ENCODE measurements around the gene SHLD2. TPM values are rescaled to one million over a fixed set of nuclear protein-coding genes. Genes with fewer than 3 reads are reported as not detected.

The SHLD2 gene
- total and polyA plus RNA-seq, 2 experiments from 2014 or later, result 13.5 to 22.9 TPM

DNA sequence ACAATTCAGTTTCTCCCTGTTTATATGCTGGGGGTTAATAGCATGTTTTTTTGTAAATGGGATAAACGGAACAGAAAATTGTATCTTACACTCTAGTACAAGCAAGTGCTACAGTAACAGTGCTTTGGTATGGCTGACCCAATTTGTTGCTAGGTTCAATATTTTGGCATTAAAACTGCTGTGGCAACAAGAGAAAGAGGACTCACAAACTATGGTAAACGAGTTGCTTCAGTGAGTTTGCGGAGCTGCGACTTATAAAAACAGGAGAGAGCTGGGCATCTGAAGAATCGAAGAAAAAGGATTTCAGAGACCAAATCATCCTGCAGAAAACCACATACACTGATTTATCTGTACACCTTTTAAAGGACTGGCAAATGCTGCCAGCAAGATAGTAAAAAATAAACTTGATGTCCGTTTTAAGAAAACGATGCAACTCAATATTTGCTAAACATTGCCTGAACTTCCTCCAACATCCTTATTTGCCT lies 2.6 kb upstream of the SHLD2 start:
- Histone ChIP-seq H3K79me2 (ENCODE audit: insufficient read depth) (peaks cover 88% of the 10 kb centered on the region), H3K4me1 (ENCODE audit: insufficient read depth) (peaks cover 38% of the 10 kb centered on the region), H4K20me1 (ENCODE audit: insufficient read depth) (no peaks in the 10 kb centered on the region), H3K9me3 (ENCODE audit: low read depth) (no peaks in the 10 kb centered on the region), H3K27ac (peak overlapping the region; percentile 91), H3K4me3 (peak overlapping the region; percentile 90), H3K9ac (peak overlapping the region; percentile 91), H3K27me3 (replicated peaks; ENCODE audit: insufficient read depth) (no peaks in the 10 kb centered on the region), H3K9me2 (ENCODE audit: insufficient read depth) (no peaks in the 10 kb centered on the region), H3K36me3 (ENCODE audit: low read depth) (0 out of 2 replicates have a peak, but pooled peaks cover 14% of the 10 kb centered on the region), H2AFZ (peak overlapping the region; percentile 16; the same call in 1 of the 2 replicates), H3K4me2 (ENCODE audit: unreplicated experiment) (peak overlapping the region; percentile 93), H3F3A (ENCODE audit: insufficient read depth) (peaks cover 19% of the 10 kb centered on the region)
- peak; percentile 75 for DNase-seq
- WGBS, 2 experiments (ENCODE audit: low coverage in 1 of 2, low lambda C conversion rate in 2 of 2, missing lambda C conversion rate in 2 of 2), result 5 to 6% methylated on average over 7 of the region's 7 CpGs
- TF ChIP-seq EZH2 (IDR thresholded peaks at IDR 0.05; ENCODE audit: insufficient read depth, poor library complexity, severe bottlenecking) (no peak), EZH2phosphoT487 (IDR thresholded peaks at IDR 0.05; ENCODE audit: insufficient read depth, low read depth) (no peak)
- in situ Hi-C loops (cut with MboI), result no loop called here

DNA sequence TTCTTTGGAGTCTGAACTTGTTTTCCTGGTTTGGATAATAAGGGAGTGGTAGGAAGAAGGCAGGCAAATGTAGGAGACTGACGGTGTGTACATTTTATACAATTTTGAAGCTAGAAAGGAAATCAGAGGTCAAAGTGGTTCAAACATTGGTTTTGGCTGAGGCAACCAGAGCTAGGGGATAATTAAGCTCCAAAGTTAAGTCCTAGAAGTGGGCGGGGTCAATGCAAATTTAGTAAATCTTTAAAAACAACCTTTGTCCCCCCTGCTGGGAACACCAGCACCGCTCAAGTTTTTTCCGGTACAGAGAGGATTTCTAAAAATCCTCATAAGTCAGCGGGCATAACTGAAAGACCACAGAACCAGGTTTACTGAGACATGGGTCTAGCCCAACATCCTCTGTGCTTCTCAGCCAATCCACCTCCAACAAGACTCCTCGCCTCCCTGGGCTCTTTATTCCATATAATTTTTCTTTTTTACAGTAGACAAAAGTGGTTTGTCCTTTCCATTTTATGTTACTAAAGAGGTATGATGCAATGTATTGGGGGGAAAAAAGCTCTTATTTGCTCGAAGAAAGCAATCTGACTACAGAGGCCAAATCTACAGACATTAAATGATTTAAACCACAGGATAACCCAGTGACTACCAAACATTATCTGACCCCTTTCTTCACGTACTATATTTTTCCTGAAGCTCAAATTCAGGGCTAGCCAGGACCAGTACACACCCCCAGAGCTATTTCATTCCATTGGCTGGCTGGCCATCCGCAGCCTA lies 2.0 kb upstream of the SHLD2 start:
- Histone ChIP-seq H3K9me3 (ENCODE audit: low read depth) (no peaks in the 10 kb centered on the region), H3K9me2 (ENCODE audit: insufficient read depth) (no peaks in the 10 kb centered on the region), H3K4me3 (peak overlapping the region; percentile 90), H3K9ac (peak overlapping the region; percentile 91), H3F3A (ENCODE audit: insufficient read depth) (peaks cover 19% of the 10 kb centered on the region), H3K36me3 (ENCODE audit: low read depth) (0 out of 2 replicates have a peak, but pooled peaks cover 20% of the 10 kb centered on the region), H4K20me1 (ENCODE audit: insufficient read depth) (no peaks in the 10 kb centered on the region), H3K27ac (peak overlapping the region; percentile 91), H3K4me1 (ENCODE audit: insufficient read depth) (peaks cover 38% of the 10 kb centered on the region), H3K27me3 (replicated peaks; ENCODE audit: insufficient read depth) (no peaks in the 10 kb centered on the region), H3K79me2 (ENCODE audit: insufficient read depth) (peaks cover 88% of the 10 kb centered on the region), H2AFZ (peak overlapping the region; percentile 16; the same call in 1 of the 2 replicates), H3K4me2 (ENCODE audit: unreplicated experiment) (peak overlapping the region; percentile 93)
- in situ Hi-C loops (cut with MboI), result no loop called here
- DNase-seq, result peak; percentile 73
- no peak for TF ChIP-seq EZH2 (IDR thresholded peaks at IDR 0.05; ENCODE audit: insufficient read depth, poor library complexity, severe bottlenecking)
- WGBS, 2 experiments (ENCODE audit: low coverage in 1 of 2, low lambda C conversion rate in 2 of 2, missing lambda C conversion rate in 2 of 2), result 0 to 1% methylated on average over 9 of the region's 9 CpGs

GRCh38 chr10:87093632-87094372 lies 1.2 kb upstream of the SHLD2 start:
- no peaks in the 10 kb centered on the region for H3K9me3 ChIP-seq (ENCODE audit: low read depth)
- peak overlapping the region; percentile 91 for H3K9ac ChIP-seq
- peak overlapping the region; percentile 32 for H2AFZ ChIP-seq
- 0 out of 2 replicates have a peak, but pooled peaks cover 15% of the 10 kb centered on the region for H3K36me3 ChIP-seq (ENCODE audit: low read depth)
- H3K4me2 ChIP-seq (ENCODE audit: unreplicated experiment), result peak overlapping the region; percentile 93
- H3K27me3 ChIP-seq (replicated peaks; ENCODE audit: insufficient read depth), result no peaks in the 10 kb centered on the region
- peak overlapping the region; percentile 91 for H3K27ac ChIP-seq
- 2 to 3% methylated on average over 22 to 34 of the region's 39 CpGs for WGBS, 2 experiments (ENCODE audit: low coverage in 1 of 2, low lambda C conversion rate in 2 of 2, missing lambda C conversion rate in 2 of 2)
- peak; percentile 70 for DNase-seq
- TF ChIP-seq EZH2phosphoT487 (IDR thresholded peaks at IDR 0.05; ENCODE audit: insufficient read depth, low read depth) (no peak), EZH2 (IDR thresholded peaks at IDR 0.05; ENCODE audit: insufficient read depth, poor library complexity, severe bottlenecking) (no peak)
- H3K9me2 ChIP-seq (ENCODE audit: insufficient read depth), result no peaks in the 10 kb centered on the region
- peaks cover 88% of the 10 kb centered on the region for H3K79me2 ChIP-seq (ENCODE audit: insufficient read depth)
- peaks cover 19% of the 10 kb centered on the region for H3F3A ChIP-seq (ENCODE audit: insufficient read depth)
- in situ Hi-C loops (cut with MboI), result no loop called here
- peaks cover 38% of the 10 kb centered on the region for H3K4me1 ChIP-seq (ENCODE audit: insufficient read depth)
- H4K20me1 ChIP-seq (ENCODE audit: insufficient read depth), result no peaks in the 10 kb centered on the region
- H3K4me3 ChIP-seq, result peak overlapping the region; percentile 90

- peak overlapping the region; percentile 83 for H3K4me2 ChIP-seq (ENCODE audit: unreplicated experiment)
- H3K9me3 ChIP-seq (ENCODE audit: low read depth), result no peaks in the 10 kb centered on the region
- peak overlapping the region; percentile 74 for H3K4me3 ChIP-seq
- peak overlapping the region; percentile 93 for H3K27ac ChIP-seq
- peaks cover 19% of the 10 kb centered on the region for H3F3A ChIP-seq (ENCODE audit: insufficient read depth)
- H3K27me3 ChIP-seq (replicated peaks; ENCODE audit: insufficient read depth), result no peaks in the 10 kb centered on the region
- in situ Hi-C loops (cut with MboI), result no loop called here
- H3K79me2 ChIP-seq (ENCODE audit: insufficient read depth), result peaks cover 88% of the 10 kb centered on the region
- H3K4me1 ChIP-seq (ENCODE audit: insufficient read depth), result peaks cover 27% of the 10 kb centered on the region
- no peaks in the 10 kb centered on the region for H3K9me2 ChIP-seq (ENCODE audit: insufficient read depth)
- H3K36me3 ChIP-seq (ENCODE audit: low read depth), result peaks cover 14% of the 10 kb centered on the region; the same call in 1 of the 2 replicates
- TF ChIP-seq EZH2 (IDR thresholded peaks at IDR 0.05; ENCODE audit: insufficient read depth, poor library complexity, severe bottlenecking) (no peak), EZH2phosphoT487 (IDR thresholded peaks at IDR 0.05; ENCODE audit: insufficient read depth, low read depth) (no peak)
- H3K9ac ChIP-seq, result peak overlapping the region; percentile 93
- peak overlapping the region; percentile 41 for H2AFZ ChIP-seq
- WGBS, 2 experiments (ENCODE audit: low coverage in 1 of 2, low lambda C conversion rate in 2 of 2, missing lambda C conversion rate in 2 of 2), result 0 to 2% methylated on average over 39 to 45 of the region's 60 CpGs
- no peaks in the 10 kb centered on the region for H4K20me1 ChIP-seq (ENCODE audit: insufficient read depth)
- peak; percentile 97 for DNase-seq
Observed at GRCh38 chr10:87095236-87095945, 385 bp downstream of the SHLD2 start.
